Glomerular endothelial cell (primary cell): ENCODE measurements around the gene ADD1. TPM values are rescaled to one million over a fixed set of nuclear protein-coding genes. Genes with fewer than 3 reads are reported as not detected.
"Not testable (repeated sequence)": the region's sequence is repeated elsewhere in the genome, so short reads cannot be mapped to it uniquely, and the experiment has no call there.

Source experiments
- DNase-seq: peaks from one replicate; pipeline ENCODE4 v3.0.0-alpha.2; 2011; ENCODE audit warnings: low read depth, low spot score; ENCODE audit errors: extremely low read depth
- total RNA-seq: library from RNA; depleted of rRNA; stranded (reverse); fragments of >200 nt; gene quantifications from 2 replicates; pipeline ENCODE4 v1.2.3, GENCODE V29; 2015

ADD1 gene
- total RNA-seq, 1 donor from 2014 or later: 265 TPM

DNA sequence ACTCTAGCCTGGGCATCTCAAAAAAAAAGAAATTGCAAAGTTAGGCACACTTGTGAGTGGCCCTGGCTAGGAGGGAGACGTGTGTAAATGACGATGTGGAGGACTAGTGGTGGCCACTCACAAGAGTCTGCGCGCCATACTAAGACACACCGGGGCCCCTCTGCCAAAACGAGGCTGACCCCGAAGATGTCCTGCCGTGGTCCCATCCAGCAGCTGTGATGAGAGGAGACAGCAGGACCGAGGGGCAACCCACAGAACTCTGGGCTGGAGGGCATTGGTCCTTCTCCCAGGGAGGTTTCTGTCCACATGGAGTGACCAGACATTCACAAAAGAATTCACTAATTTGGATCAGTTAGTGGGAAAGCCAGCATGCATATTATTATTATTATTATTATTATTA, 72.1 kb downstream of the ADD1 start:
- no peak for DNase-seq

DNA sequence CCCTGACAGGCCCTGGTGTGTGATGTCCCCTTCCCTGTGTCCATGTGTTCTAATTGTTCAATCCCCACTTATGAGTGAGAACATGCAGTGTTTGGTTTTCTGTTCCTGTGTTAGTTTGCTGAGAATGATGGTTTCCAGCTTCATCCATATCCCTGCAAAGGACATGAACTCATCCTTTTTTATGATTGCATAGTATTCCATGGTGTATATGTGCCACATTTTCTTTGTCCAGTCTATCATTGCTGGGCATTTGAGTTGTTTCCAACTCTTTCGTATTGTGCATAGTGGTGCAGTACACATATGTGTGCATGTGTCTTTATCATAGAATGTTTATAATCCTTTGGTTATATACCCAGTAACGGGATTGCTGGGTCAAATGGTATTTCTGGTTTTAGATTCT, 73.1 kb downstream of the ADD1 start:
- DNase-seq: not testable (repeated sequence)

DNA sequence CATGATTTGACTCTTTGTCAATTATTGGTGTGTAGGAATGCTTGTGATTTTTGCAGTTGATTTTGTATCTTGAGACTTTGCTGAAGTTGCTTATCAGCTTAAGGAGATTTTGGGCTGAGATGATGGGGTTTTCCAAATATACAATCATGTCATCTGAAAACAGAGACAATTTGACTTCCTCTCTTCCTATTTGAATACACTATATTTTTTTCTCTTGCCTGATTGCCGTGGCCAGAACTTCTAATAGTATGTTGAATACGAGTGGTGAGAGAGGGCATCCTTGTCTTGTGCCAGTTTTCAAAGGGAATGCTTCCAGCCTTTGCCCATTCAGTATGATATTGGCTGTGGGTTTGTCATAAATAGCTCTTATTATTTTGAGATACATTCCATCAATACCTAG, 74.7 kb downstream of the ADD1 start:
- not testable (repeated sequence) for DNase-seq

DNA sequence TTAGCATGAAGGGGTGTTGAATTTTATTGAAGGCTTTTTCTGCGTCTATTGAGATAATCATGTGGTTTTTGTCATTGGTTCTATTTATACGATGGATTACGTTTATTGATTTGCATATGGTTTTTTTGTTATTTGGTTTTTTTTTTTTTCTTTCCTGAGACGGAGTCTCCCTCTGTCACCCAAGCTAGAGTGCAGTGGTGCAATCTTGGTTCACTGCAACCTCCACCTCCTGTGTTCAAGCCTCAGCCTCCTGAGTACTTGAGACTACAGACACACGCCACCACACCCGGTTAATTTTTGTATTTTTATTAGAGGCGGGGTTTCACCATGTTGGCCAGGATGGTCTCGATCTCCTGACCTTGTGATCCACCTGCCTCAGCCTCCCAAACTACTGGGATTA, 75.1 kb downstream of the ADD1 start:
- not testable (repeated sequence) for DNase-seq

DNA sequence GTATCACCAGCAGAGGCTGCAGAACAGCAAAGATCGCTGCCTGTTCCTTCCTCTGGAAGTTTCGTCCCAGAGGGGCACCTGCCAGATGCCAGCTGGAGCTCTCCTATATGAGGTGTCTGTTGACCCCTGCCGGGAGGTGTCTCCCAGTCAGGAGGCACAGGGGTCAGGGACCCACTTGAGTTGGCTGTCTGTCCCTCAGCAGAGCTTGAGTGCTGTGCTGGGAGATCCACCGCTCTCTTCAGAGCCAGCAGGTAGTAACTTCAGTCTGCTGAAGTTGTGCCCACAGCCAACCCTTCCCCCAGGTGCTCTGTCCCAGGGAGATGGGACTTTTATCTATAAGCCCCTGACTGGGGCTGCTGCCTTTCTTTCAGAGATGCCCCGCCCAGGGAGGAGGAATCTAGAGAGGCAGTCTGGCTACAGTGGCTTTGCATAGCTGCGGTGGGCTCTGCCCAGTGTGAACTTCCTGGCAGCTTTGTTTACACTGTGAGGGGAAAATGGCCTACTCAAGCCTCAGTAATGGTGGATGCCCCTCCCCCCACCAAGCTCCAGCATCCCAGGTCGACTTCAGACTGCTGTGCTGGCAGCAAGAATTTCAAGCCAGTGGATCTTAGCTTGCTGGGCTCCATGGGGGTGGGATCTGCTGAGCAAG, 78.9 kb downstream of the ADD1 start:
- not testable (repeated sequence) for DNase-seq

DNA sequence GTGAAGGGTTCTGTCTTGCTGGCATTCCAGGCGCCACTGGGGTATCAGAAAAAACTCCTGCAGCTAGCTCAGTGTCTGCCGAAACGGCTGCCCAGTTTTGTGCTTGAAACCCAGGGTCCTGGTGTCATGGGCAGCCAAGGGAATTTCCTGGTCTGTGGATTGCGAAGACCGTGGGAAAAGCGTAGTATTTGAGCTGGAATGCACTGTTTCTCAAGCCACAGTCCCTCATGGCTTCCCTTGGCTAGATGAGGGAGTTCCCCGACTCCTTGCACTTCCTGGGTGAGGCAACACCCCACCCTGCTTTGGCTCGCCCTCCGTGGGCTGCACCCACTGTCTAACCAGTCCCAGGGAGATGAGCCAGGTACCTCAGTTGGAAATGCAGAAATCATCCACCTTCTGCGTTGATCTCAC, 79.5 kb downstream of the ADD1 start:
- DNase-seq: no peak

DNA sequence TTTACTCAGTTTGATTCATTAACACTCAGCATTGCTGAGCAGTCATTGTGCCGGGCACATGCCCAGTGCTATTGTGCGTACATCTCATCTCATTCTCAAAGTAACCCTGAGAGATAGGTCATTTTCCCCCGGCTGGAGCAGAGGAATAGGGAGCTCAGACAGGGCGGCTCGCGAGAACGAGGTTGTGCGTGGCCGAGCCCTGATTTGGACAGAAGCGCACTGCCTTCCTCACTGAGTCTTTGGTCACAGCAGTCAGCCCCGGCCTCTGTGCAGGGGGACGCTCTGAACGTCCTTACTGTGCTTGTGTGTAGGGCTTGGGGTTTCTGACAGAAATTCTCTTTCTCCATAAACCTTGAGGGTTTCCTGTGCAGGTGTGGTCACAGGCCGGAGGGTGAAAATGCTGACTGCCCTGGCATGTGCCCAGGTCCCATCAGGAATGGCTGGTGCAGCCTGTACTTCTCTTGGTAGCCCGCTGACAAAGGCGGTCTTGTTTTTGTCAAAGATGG, 80.1 kb downstream of the ADD1 start:
- no peak for DNase-seq

DNA sequence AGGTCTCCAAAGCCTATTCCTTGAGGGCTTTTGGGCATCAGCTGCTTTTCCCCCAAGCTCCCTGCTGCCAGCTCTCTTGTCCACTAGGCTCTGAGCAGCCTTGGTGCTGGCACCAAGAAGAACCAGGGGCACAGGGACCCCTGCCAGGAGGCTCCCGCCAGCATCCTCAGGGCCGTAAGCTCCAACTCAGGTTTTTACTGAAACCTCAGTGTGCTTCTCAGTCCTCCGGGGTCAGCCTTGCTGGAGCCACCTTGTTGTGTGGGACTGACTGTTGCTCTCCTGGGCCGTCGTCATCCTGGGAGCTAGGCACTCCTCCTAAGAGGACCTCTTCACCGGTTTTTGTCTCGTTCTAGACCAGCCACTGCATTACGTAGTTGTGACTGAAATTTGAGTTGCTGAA, 80.6 kb downstream of the ADD1 start:
- no peak for DNase-seq

DNA sequence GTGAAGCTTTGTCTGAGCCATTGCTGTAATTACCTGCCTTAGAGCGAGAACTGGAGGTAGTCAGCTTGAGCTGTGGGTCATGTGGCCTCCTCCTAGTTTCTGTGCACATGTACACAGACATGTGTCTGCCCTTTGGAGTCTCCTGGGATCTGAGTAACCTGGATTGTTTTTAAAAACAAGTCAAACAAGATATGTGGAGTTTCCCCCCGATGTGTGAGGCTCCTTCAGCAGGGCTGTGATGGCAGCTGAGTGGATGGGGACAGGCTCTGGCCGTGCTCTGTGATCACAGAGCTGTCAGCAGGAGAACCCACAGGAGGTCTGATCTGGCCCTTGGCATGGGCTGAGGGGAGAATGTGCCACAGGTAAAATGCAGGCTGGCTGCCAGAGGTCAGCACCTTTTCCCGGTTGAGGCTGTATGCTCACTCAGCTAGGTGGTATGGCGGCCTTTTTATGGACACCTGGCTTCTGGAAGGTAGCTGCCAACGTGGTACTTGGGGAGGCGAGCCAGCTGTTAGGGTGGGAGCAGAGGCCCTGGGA, 81.2 kb downstream of the ADD1 start:
- no peak for DNase-seq

DNA sequence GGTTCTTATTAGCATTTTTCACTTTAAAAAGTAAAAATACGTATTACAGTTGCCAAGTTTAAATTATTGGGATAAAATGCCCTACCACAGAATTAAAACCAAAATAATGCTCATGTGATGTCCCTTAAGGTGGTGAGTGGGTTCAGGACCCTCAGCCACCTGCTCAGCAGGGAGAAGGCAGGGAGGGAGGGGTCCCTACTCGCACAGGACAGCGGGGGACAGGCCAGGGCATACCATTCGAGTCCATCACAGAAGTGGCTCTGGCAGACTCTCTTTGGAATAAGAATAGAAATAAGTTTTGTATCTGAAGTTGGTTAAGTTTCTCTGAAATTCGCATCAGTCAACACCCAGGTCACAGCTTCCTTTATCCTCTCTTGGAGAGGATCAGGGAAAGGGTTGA, 81.9 kb downstream of the ADD1 start:
- no peak for DNase-seq

DNA sequence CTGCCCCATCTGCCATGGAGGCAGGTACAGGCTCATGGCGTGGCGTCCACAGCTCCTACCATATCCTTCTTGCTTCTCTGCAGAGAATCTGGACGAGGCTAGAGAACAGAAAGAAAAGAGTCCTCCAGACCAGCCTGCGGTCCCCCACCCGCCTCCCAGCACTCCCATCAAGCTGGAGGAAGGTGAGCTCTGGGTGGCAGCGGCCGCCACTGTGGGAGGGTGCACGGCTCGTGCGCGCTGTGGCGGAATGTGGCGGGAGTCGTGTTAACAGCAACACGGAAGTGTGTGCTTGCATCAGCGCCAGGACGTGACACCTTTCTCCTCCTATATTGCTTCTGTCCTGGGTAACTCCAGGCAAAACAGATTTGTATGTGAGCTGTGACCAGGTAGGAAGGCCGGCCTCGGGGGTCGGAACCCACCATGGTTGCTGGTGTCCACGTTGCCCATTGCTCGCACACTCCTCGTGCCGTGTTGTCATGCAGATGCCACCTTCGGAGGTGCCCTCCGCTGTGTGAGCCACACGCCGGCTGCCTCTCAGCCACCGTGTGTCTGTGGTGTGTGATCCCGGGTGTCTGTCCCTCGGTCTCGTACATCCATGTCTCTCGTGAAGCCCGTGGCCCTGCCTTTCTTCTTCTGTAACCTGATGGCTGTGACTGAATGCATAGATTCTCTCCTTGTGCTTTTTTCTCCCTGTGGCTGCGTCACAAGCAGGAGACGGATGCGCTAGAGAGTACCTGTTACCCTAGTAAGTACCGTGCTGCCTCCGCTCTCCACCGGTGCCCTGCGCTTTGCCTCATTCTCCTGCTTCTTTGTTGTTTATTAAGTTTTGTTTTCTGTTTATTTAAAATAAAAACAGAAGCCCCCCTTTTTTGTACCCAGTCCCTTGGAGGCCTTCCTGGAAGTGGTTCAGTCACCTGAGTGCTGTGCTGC, 82.6 kb downstream of the ADD1 start:
- no peak for DNase-seq

DNA sequence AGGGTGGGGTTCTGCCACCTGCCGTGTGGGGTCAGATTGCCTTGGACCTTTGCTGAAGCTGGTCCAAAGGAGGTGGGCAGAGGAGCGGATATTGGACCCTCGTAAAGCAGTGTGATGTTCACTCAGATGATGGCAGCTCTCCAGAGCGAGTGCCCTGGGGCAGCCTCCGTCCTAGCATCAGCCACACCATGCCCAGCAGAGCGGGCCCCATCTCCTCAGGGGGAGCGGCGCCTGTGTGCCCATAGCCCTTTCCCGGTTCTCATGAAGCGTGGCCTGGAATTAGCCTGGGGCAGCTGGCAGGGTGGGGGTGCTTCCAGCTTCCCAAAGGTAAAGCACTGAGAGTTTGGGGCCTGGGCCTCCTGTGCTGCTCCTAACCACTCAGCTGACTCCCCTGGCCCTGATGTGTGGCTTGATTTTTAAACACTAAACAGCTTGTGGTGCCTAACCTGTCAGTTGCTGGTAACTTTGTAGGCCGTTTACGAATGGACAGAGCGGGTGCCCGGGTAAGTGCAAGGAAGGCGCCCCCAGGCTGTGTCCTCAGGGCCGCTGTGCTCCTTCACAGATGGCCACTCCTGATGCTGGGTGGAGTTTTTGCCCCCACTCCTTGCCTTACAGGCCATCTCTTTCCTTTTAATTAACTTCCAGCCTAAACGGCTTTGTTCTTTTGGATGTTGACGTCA, 83.5 kb downstream of the ADD1 start:
- DNase-seq: no peak

DNA sequence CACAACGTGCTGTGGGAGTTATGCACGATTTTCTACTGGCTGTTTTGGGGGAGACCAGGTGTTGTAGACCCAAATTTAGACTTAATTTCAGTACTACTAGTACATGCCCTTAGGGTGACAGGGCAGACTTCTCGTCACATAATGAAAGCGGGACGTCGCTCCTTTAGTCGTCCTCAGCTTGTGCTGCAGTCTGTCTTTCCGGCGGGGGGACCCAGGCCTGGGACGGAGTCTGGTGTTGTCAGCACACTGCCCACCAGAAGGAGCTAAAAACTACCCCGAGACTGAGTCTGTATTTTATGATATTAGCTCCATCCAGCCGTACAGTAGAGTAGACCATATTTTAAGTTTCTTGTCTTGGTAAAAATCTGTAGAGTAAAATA, 84.0 kb downstream of the ADD1 start:
- DNase-seq: no peak

DNA sequence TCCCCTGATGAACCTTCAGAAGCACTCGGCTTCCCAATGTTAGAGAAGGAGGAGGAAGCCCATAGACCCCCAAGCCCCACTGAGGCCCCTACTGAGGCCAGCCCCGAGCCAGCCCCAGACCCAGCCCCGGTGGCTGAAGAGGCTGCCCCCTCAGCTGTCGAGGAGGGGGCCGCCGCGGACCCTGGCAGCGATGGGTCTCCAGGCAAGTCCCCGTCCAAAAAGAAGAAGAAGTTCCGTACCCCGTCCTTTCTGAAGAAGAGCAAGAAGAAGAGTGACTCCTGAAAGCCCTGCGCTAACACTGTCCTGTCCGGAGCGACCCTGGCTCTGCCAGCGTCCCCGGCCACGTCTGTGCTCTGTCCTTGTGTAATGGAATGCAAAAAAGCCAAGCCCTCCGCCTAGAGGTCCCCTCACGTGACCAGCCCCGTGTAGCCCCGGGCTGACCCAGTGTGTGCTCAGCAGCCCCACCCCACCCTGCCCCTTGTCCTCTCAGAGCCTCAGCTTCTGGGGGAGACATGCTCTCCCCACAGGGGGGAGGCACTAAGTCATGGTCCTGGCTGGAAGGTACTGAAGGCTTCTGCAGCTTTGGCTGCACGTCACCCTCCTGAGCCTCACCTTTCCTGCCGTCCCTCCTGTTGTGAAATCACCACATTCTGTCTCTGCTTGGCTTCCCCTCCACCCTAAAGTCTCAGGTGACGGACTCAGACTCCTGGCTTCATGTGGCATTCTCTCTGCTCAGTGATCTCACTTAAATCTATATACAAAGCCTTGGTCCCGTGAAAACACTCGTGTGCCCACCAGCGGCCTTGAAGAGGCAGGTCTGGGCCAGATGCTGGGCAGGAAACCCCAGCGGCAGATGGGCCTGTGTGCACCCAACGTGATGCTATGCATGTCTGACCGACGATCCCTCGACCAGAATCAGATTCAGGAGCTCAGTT, 84.9 kb downstream of the ADD1 start:
- no peak for DNase-seq

DNA sequence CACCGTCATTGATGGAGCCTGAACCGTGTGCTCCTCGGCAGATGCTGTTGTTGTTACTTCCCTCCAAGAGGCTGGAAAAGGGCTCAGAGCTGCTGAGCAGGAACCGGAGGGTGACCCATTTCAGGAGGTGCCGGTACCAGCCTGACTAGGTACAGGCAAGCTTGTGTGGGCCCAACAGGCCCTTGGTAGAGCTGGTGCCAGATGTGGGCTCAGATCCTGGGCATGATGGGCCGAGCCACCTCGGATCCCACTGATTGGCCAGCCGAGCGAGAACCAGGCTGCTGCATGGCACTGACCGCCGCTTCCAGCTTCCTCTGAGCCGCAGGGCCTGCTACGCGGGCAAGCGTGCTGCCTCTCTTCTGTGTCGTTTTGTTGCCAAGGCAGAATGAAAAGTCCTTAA, 85.8 kb downstream of the ADD1 start:
- DNase-seq: no peak

DNA sequence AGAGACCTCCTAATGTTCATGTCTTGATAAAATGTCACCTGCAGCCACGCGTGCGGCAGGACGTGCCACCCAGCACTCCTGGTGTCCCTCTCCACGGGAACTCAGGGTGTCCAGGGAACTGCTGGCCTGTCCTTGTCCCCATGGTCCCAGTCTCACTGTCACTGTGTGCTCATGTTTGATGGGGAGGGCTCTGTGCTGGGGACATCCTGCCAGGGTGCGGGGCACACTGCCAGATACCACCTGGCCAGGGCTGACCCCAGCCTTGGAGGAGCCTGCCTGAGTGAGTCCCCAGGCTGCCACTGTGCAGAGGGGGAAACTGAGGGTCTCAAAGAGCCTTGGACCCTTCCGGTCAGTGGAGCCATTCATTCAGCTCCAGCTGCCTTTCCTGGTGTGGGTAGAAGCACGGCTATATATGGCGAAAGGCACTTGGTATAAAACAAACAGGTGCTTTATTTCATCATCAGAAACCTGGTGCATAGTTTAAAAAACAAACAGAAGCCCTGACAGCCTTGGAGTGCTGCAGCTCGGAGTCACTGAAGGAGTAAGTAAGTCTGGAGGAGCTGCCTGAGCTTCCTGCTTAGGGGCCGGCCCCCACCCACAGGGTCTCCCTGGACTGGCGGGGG, 86.6 kb downstream of the ADD1 start:
- no peak for DNase-seq

DNA sequence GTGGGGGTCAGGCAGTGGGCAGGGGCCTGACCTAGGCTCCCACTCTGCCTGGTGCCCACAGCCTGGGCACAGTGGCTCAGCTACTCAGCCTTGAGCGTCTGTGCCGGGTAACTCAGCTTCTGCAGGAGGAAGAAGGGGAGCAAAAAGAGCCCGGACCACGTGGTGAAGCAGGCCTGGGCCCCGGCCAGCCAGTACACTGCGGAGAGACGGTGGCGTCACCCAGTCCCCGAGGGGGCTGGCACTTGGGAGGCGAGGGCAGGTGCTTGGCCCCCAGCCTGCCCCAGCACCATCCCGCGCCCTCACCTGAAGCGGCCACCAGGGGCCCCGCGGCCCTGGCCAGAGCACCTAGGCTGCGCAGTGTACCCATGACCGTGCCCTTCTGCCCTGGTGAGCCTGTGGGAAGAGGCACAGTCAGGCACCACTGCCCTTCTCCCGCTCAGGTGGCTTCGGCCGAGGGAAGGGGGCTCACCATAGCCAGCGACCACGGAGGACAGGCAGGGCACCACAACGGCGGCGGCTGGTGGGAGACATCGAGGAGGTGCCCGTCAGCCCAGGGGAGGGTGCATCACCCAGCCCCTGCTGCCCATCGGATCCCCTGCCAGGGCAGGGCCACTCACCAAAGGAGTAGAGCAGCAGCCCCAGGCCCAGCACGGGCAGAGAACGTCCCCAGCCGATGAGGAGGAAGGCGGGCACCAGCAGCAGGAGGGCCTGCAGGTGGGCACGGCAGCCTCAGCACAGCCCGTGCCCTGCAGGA, 87.3 kb downstream of the ADD1 start:
- DNase-seq: no peak

DNA sequence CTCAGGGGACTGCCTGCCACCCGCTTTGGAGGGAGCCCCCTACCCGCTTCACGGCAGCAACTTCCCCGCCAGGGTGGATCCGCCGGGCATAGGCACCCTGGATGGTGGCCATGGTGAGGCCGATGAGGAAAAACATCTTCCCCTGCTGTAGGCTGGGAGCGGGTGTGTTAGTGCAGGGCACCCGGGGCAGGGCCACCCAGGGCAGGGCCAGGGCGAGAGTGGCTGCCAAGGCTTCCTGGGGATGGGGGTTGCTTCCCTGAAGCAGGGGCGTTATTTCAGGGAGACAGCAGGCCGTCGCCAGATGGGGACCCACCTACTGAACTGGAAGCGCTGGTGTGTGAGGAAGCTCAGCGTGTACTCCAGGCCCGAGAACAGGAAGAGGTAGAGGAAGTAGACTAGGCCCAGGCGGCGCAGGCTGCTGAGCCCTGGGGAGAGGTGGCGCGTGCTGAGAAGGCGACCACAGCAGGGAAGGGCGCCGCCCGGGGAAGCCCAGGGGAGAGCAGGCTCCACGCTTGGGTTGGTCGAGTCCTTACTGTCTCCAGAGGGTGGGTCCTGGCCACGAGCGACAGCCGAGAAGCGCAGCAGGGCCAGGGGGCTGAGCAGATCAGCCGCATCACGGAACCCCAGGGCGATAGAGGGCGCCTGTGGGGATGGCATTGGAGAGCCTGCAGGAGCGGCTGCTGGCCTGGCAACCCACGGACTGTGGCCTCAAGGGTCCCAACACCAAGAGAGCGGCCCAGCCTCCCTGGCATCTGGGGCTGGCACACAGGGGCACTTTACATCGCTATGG, 88.1 kb downstream of the ADD1 start:
- no peak for DNase-seq
